ENCODE measurements around the gene EXTL1.
A peak's percentile ranks its signal among the peaks of the same experiment; 100 is the strongest.

EXTL1 gene

GRCh38 chr1:26059906-26060305 is 38.3 kb downstream of the EXTL1 start:
- Histone ChIP-seq H3K4me3 (no peak overlapping the region), H3K27ac (no peak overlapping the region)

DNA sequence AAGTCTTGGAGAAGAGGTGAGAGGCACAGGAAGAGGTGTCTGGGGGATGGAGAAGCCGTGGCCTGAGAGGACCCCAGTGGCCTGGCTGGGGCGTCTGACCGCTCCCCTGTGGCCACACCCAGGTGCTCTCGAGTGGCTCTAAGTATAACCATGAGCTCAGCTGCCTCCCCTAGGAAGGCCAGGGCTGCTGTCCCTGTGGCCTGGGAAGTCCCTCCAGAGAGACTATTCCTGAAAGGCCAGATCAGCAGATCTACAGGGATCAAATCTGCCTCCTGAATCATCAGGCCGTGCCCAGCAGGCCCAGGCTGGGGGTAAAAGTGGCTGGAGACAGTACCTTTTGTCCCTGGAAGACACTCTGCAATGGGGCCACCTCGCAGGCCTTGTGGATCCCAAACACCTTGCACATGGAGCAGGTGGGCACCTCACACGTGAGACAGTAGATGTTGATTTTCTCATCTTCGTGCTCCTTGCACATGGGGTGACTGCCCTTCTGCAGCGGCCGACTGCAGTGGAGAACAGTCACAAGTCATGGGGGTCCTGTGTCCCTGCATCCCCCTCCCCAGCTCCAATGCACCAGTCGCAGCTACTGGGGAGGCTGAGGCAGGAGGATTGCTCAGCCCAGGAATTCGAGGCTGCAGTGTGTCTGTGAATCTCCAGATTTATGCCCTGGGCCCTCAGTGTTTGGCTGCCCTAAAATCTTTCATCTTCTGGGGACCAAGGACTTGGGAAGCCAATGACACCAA is 39.4 kb downstream of the EXTL1 start:
- Histone ChIP-seq H3K4me3 (no peak overlapping the region), H3K27ac (no peak overlapping the region)

DNA sequence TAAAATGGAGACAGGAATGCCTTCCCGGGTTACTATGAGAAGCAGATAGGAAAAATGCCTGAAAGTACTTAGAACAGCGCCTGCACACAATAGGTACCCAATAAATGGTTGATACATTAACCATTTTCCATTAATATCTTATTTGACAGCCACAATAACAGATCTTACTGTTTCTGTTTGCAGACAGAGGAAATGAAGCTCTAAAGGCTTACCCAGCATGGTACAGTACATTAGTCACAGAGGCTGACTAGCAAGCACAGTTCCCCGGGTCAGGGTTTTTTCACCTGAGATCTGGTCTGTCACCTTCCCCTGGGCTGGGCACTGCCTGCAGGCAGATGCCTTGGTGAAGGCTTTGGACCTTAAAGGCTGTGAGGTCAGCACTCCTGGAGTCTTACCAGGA is 43.0 kb downstream of the EXTL1 start:
- H3K4me3 ChIP-seq, result no peak overlapping the region
- no peak overlapping the region for H3K27ac ChIP-seq

- H3K27ac ChIP-seq, result no peak overlapping the region
- no peak overlapping the region for H3K4me3 ChIP-seq
Observed at GRCh38 chr1:26066160-26066559, 44.6 kb downstream of the EXTL1 start.

DNA sequence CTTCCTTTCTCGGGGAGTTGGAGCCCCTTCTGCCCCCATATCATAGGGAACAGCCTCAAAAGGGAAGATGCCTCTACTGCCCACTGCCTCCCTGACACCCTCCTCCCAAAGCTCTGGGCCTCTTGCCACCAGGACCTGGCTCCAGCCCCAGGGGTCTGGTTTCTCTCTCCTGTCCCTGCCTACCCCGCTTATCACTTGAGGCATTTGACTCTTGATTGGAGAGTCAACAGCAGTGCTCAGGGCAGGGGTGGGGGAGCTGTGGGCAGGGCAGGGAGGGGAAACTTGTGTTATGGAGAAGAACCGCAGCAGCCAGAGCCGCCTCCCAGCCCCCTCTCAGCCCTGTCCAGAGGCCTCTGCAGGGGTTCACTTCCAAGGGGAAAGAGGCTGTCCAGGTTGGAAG is 45.3 kb downstream of the EXTL1 start:
- Histone ChIP-seq H3K27ac (peak overlapping the region in 1 of 21 experiments; percentile 27), H3K4me3 (peak overlapping the region in 1 of 7 experiments; percentile 4)

- peak within 1 kb of the TSS in 1 of 7 experiments; percentile 4 for H3K4me3 ChIP-seq
Observed at GRCh38 chr1:26067432-26067911, 45.9 kb downstream of the EXTL1 start, which contains the start of gene TRIM63. Gene TRIM63 (minus strand): TSS chr1:26067630. CDS start chr1:26067494, 136 bp downstream.

DNA sequence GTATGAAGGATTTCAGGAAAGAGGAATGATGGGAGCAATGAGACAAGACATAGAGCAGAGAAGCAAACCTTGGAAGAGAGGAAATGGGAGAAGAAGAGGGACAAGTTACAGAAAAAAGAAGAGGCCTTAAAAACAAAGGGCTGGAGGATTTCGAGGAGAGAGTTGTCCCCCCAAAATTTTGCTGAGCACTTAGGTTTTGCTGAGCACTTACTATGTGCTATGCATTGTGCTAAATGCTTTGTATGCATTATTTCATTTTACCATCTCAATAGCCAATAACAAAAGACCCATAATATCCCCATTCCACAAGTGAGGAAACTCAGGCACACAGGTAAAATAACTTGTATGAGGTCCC is 48.3 kb downstream of the EXTL1 start:
- no peak overlapping the region for H3K27ac ChIP-seq
- no peak overlapping the region for H3K4me3 ChIP-seq

More at GRCh38 chr1:26067432-26067911, 45.9 kb downstream of the EXTL1 start, which contains the start of gene TRIM63:
- peak within 1 kb of the TSS in 2 of 21 experiments; percentile 13 to 47 for H3K27ac ChIP-seq

- Histone ChIP-seq H3K4me3 (no peak overlapping the region), H3K27ac (no peak overlapping the region)
Observed at GRCh38 chr1:26070296-26070962, 48.9 kb downstream of the EXTL1 start.

DNA sequence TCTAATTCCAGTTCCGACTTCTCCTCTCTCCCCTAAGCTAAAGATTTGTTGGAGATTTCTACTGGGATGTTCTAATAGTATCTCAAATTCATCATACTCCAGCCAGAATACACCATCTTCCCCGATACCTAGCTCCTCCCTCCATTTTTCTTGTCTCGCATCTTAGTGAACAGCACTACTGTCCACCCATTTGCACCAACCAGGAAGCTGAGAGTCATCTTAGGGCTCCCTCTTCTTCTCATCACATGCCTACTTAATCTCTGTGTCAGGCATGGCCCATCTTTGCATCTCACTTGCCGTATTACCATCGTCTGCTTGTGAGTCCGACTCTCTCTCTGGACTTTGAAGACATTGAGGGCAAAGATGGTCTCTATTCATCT is 49.4 kb downstream of the EXTL1 start:
- no peak overlapping the region for H3K4me3 ChIP-seq
- H3K27ac ChIP-seq, result no peak overlapping the region

- Histone ChIP-seq H3K4me3 (no peak overlapping the region), H3K27ac (no peak overlapping the region)
Observed at GRCh38 chr1:26072305-26072704, 50.7 kb downstream of the EXTL1 start.

- H3K27ac ChIP-seq, result no peak overlapping the region
- no peak overlapping the region for H3K4me3 ChIP-seq
Observed at GRCh38 chr1:26075421-26076144, 54.0 kb downstream of the EXTL1 start.

DNA sequence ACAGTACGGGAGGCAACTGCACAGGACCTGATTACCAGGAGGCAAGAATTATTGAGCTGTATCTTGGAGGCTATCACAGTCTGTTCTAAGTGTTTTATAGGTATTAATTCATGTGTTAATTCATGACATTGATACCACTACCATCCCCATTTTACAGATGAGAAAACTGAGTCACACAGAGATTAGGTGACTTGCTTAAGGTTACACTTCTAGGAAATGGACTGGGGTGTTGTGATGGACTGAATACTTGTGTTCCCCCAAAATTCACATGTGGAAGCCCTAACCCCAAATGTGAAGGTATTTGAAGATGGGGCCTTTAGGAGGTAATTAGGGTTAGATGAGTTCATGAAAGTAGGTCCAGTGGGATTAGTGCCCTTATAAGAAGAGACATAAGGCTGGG is 55.9 kb downstream of the EXTL1 start:
- H3K27ac ChIP-seq, result no peak overlapping the region
- no peak overlapping the region for H3K4me3 ChIP-seq

DNA sequence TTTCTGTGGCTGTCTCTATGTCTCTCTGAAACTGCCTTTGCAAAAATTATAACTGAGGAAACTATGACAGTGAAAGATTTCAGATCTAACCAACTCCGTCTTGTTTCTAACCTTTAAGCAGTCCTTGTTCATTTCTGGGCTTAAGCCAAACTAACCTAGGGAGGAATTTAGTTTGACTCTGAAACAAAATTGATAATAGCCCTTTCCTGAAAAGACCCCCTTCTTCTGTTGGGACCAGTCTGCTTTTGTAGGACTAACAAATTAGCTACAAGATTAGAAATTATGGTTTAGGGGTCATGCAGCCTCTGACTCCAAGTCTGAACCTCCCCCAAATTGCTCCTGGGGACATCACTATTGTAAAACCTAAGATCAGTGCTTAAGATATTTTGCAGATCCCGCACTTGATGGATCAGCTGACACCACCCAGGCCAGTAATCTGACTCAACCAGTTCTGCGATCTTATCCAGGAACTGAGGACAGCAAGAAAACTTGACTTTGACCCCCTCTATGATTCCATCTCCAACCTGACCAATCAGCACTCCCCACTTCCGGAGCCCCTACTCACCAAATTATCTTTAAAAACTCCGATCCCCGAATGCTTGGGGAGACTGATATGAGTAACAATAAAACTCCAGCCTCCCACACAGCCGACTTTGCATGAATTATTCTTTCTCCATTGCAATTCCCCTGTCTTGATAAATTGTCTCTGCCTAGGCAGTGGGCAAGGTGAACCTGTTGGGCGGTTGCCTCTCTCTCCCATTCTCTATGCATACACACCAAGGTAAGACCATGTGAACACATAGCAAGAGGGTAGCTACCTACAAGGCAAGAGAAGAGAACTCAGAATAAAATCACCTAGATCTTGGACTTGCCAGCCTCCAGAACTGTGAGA is 57.0 kb downstream of the EXTL1 start:
- H3K27ac ChIP-seq, result no peak overlapping the region

DNA sequence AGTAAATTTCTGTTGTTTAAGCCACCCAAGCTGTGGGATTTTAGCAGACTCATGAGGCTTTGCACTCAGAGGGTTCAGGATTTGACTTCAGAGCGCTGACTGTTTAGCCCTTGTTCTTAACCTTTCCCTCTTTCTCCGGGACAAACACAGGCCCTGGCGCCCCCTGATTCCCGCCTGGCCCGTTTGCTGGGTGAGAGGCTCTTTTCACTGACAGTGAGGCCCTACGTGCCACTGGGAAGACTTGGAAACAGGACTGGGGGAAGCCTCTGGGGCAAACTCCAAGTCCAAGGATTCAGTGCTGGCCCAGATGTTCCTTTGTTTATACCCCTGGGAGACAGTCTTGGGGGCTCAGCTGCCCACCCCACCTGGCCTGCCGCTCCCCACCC is 57.6 kb downstream of the EXTL1 start:
- Histone ChIP-seq H3K27ac (no peak overlapping the region), H3K4me3 (no peak overlapping the region)

More for the DNA sequence above, 57.0 kb downstream of the EXTL1 start:
- H3K4me3 ChIP-seq, result no peak overlapping the region

GRCh38 chr1:26079960-26080814 is 58.6 kb downstream of the EXTL1 start:
- Histone ChIP-seq H3K4me3 (no peak overlapping the region), H3K27ac (no peak overlapping the region)

GRCh38 chr1:26081267-26082019 is 59.9 kb downstream of the EXTL1 start:
- Histone ChIP-seq H3K4me3 (no peak overlapping the region), H3K27ac (no peak overlapping the region)

DNA sequence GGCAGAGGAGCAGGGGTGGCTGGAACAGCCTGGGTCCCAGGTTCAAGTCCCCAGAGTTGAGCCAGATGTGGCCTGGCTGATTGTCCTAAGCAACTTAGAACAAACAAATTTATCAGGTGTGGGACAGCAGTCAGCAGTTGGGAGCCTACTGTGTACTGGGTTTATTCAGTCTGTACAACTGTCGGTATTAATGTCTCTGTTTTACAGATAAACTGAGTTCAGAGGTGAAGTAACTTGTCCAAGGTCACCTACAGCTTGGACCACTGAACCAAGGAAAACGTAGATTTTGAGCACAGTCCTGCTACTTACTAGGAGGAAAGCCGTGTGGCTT is 60.4 kb downstream of the EXTL1 start:
- Histone ChIP-seq H3K4me3 (no peak overlapping the region), H3K27ac (no peak overlapping the region)

DNA sequence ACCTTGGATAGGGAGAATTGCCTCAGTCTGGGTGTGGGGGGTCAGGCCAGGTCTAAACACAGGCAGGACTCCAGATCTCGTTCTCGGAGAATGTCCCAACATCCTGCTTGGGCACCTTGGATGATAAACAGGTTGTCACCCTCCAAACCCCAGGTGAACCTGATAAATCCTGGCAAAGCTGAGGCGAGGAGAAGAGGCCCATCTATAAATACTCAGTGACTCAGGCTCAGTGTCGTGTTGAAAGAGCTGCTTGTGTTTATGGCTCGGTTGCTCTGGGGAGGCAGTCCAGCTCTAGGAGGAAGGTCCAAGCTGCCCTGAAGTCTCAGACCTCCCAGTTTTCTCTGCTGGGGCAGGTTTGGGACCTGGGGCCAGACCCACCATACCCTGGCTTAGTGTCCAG is 61.6 kb downstream of the EXTL1 start:
- no peak overlapping the region for H3K4me3 ChIP-seq
- H3K27ac ChIP-seq, result no peak overlapping the region
